Stimulated activated CD4-positive, alpha-beta T cell treated with anti-CD3 and anti-CD28 coated beads, Interleukin-1b, Interleukin-23, amount 100 ng/mL, for 24 hours (primary cell): Measurements from ENCODE around the gene HEATR5B.
"Not testable (repeated sequence)": the region's sequence is repeated elsewhere in the genome, so short reads cannot be mapped to it uniquely, and the experiment has no call there.

Source experiments
- DNase-seq, 4 experiments: peaks; one replicate each; pipeline ENCODE4 v3.0.0-alpha.2; 2020; ENCODE audit warnings: low read depth in 4 of 4, low spot score in 1 of 4

Gene HEATR5B

GRCh38 chr2:36945240-36945639 is 138.9 kb downstream of the HEATR5B start:
- not testable (repeated sequence) for DNase-seq

GRCh38 chr2:36941867-36942266 is 142.3 kb downstream of the HEATR5B start:
- no peak for DNase-seq

GRCh38 chr2:36936526-36936925 is 147.6 kb downstream of the HEATR5B start:
- DNase-seq, result not testable (repeated sequence)

- not testable (repeated sequence) for DNase-seq
Observed at GRCh38 chr2:36931688-36932087, 152.5 kb downstream of the HEATR5B start.
